ENCODE results near the gene OTUD5.
"Not testable (repeated sequence)": the region's sequence is repeated elsewhere in the genome, so short reads cannot be mapped to it uniquely, and the experiment has no call there.

OTUD5 gene, protein sequence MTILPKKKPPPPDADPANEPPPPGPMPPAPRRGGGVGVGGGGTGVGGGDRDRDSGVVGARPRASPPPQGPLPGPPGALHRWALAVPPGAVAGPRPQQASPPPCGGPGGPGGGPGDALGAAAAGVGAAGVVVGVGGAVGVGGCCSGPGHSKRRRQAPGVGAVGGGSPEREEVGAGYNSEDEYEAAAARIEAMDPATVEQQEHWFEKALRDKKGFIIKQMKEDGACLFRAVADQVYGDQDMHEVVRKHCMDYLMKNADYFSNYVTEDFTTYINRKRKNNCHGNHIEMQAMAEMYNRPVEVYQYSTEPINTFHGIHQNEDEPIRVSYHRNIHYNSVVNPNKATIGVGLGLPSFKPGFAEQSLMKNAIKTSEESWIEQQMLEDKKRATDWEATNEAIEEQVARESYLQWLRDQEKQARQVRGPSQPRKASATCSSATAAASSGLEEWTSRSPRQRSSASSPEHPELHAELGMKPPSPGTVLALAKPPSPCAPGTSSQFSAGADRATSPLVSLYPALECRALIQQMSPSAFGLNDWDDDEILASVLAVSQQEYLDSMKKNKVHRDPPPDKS

GRCh38 chrX:48957477-48957826 lies at the start of gene OTUD5:
Gene OTUD5 (minus strand): TSS chrX:48957607. CDS start chrX:48957570, 37 bp downstream.
- DNase-seq = no peak

- DNase-seq = no peak
Measured at GRCh38 chrX:49003696-49004095, 46.3 kb upstream of the OTUD5 start.

DNA sequence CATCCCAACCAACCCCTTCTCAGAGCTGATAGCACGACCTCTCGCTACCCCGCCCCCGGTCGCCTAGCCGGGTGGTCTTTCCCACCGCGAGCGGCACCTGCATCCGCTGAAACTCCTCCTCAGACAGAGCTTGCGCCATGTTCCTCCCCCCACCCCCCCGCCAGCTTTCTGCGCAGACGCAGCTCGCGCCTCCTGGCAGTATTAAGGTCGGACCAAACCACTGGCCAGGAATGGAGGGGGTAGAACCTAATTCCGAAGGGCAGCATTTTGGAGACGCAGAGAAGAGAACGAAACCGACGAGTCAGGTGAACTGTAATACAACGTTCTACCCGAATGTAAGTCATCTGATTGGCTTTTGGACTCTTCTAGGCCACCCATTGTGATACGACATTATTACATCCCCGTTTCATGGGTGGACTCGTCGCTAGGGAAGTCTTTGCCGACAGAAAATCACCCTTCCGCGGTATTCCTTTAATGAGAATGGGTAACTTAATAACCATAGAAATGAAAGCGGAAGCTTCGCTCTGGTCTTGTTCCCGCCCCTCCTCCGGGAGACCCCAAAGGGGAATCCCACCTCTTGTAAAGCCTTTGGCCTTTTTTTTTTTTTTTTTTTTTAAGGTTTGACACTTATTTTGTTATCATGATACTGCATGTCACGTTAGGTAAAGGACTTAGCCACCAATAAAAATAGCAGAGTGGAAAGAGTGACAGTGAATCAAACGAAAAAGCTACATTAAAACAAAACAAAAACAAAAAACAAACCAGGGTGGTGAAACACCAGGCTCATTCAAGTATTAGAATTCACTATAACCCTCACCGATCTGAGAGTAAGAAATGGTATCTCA lies 44.9 kb upstream of the OTUD5 start, which contains the start of gene GRIPAP1:
Gene GRIPAP1 (minus strand): TSS at position 174 of the 845 bp plus-strand sequence. CDS start 35 bp downstream, at position 139.
- DNase-seq = peak; percentile 68

GRCh38 chrX:49001521-49002090 lies 44.2 kb upstream of the OTUD5 start:
- peak; percentile 38 for DNase-seq

DNA sequence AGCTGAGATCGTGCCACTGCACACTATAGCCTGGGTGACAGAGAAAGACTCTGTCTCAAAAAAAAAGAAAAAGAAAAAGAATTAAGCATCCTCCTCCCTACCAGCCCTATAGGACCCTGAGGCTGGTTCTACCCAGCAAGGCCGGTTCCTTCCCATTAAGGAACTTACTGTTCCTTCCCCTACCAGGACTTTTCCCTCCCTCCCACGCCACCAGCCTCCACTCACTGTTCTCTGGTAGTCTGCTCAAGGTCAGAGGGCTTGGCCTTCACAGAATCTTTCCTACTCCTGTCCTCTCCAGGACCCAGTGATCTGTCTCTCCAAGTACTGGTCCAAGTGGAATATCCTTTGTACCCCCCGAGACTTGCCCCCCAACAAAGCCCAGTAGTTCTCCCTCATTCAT lies 43.2 kb upstream of the OTUD5 start:
- DNase-seq = no peak

GRCh38 chrX:48999030-48999429 lies 41.6 kb upstream of the OTUD5 start:
- no peak for DNase-seq

DNA sequence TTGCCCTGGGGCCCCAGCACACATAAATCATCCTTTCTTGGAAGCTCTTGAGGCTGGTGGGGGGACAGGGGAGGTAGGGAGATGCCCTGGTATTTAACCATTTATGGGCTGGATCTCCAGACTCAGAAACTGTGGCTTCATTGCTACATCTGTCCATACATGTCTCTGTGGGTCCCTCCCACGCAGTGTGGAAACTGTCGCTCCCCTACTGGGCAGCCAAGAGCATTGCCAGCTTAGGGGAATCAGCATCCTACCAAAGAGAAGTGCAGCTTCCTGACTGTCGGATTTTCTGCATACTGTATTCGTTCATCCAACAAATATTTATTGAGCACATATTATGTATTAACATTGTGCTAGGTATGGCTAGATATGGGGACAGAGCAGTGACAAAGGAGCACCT lies 41.0 kb upstream of the OTUD5 start:
- DNase-seq = no peak

- no peak for DNase-seq
Measured at GRCh38 chrX:48997865-48998264, 40.5 kb upstream of the OTUD5 start.

- DNase-seq = no peak
Measured at GRCh38 chrX:48997455-48997854, 40.0 kb upstream of the OTUD5 start.

GRCh38 chrX:48996969-48997368 lies 39.6 kb upstream of the OTUD5 start:
- DNase-seq = no peak

- DNase-seq = no peak
Measured at GRCh38 chrX:48992341-48992740, 34.9 kb upstream of the OTUD5 start.

DNA sequence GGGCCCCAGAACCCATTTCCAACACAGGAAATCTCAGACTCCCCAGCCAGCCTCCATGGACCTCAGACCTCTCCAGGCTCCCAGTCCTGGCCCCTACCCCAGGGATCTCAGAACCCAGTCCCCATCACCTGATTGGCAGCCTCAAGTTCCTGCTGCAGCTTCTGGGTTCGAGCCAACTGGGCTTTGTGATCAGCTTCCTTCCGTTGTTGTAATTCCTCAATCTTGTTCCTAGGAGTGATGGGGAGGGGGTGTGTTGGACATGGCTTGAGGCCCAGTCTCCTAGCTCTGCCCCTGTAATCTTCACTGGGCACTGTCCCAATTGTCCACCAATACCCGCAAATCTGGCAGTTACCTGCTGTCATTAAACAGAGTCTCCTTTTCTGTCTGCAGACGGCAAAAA lies 32.1 kb upstream of the OTUD5 start:
- DNase-seq = no peak

GRCh38 chrX:48983896-48984295 lies 26.5 kb upstream of the OTUD5 start:
- no peak for DNase-seq

DNA sequence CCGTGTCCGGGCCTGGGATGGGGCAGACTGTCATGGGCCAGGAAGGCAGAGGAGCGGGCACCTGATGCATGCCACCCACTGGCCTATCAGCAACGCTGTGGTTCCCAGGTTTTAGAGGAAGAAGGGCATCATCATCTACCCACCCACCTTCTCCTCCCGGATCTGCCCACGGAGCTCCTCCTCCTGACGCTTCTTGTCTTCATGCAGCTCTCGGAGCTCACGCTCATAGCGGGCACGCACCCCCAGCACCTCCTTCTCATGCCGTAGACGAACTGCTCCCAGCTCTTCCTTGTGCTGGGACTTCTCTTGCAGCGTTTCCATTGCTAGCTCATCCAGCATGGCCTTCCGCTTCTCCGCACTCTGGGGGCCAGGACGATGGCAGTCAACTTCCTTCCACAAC lies 25.7 kb upstream of the OTUD5 start:
- no peak for DNase-seq

- no peak for DNase-seq
Measured at GRCh38 chrX:48981178-48981577, 23.8 kb upstream of the OTUD5 start.

DNA sequence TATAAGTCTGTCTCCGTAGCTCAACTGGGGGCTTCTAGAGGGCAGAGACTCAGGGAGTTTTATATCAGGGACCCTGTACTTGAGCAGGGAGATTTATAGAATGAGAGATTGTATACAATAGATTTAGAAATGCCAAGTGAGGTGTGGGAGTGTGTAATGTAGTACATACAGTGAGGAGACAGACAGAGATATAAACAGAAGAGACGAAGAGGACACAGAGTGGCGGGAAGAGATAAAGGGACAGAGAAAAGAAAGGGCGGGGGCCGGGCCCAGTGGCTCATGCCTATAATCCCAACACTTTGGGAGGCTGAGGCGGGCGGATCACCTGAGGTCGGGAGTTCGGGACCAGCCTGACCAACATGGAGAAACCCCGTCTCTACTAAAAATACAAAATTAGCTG lies 22.9 kb upstream of the OTUD5 start:
- DNase-seq = not testable (repeated sequence)

- DNase-seq = no peak
Measured at GRCh38 chrX:48978226-48978625, 20.8 kb upstream of the OTUD5 start.

DNA sequence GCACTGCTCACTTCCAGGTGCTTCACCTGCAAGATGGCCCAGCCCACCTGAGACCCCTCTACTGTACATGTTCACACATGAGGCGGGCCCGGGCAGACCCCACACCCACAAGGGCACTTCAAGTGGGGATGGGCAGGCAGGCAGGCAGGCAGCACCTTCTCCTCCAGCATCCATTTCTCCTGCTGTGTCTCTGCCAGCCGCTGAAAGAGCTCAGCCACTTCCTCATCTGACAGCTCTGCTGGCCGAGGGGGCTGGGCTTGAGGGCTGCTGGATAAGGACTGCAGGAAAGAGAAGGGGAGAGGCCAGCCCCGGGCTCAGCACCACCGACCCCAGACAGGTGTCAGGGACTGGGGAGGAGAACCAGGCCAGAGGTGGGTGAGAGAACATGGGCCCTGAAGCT lies 18.7 kb upstream of the OTUD5 start:
- no peak for DNase-seq

DNA sequence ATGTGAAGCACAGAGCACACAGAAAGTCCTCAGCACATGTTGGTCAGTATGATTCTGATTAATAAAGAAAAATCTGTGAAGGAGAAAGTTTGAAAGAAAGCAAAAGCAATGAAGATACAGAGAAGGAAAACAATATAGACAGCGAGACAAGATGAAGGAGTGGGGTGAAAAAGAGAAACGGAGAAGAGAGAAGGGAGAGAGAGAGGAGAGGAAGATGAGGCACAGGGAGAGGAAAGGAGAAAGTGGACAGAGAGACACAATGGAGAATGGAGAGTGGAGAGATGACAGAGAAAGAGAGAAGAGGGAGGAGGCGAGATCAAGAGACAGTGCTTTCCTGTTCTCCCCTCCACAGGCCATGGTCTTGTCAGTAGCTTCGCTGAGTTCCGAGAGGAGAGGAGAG lies 18.1 kb upstream of the OTUD5 start:
- no peak for DNase-seq

DNA sequence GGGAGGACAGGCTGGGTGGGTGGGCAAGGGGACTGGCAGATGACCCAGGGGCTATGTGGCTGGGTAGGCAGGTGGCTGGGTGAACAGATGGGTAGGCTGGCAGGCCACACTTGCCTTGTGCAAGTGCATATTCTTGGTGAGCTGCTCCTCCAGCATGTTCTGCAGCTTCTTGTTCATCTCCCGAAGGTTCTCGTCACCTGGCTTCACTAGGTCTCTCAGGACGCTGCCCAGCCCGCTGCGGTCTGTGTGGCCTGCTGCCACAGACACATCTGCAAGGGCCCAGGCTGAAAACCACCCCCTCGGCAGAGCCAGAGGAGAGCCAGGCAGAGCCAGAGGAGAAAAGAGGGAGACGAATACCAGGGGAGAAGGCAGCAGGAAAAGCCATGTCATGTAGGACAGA lies 17.6 kb upstream of the OTUD5 start:
- DNase-seq = no peak

DNA sequence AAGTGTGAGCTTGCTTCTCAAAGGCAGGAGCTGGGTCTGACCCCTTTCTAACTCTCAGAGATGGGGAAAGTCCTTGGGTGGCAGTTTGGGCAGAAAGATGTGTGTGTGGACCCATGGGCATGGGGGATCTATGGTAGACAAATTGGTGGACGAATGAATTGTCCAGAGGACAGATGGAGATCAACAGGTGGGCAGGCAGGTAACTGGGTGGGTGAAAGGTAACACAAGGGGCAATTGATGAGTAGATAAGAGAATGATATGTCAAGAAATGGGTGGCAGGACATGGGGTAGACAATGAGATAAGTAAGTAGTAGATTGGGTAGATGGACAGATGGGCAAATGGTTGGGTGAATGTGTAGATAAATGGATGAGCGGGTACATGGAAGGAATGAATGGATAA lies 17.2 kb upstream of the OTUD5 start:
- DNase-seq = no peak

DNA sequence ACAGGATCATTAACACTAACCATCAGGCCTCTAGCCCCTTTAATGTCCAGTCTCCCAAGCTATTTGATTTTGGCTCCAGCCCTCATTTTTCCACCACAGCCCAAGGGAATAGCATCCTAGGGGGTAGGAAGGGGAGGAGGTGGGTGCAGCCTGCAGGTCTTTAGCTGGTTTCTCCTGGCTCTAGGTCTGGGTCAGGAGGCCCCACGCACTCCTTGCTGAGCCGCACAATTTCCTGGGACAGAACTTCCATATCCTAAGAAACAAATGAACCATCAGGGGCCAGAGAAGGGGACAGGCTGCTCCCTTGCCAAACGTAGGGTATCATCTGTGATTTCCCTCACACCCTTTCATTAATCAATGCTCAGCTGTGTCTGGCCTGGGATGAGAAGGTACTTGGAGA lies 16.6 kb upstream of the OTUD5 start:
- no peak for DNase-seq

All from activated CD4-positive, CD25-positive, alpha-beta regulatory T cell treated with anti-CD3 and anti-CD28 coated beads, Interleukin-2, amount 50 U/mL, for 72 hours (primary cell).